NCI-H146 treated with DMSO at 0.1 percent for 48 hours (cell line): ENCODE results near the gene ZC3H12C.
"Not testable (repeated sequence)": the region's sequence is repeated elsewhere in the genome, so short reads cannot be mapped to it uniquely, and the experiment has no call there.

ENCODE experiments used
- DNase-seq: peaks from one replicate; lab custom pipeline; 2025; ENCODE audit not compliant: unreplicated experiment; lab: John Stamatoyannopoulos, UW

Gene ZC3H12C

DNA sequence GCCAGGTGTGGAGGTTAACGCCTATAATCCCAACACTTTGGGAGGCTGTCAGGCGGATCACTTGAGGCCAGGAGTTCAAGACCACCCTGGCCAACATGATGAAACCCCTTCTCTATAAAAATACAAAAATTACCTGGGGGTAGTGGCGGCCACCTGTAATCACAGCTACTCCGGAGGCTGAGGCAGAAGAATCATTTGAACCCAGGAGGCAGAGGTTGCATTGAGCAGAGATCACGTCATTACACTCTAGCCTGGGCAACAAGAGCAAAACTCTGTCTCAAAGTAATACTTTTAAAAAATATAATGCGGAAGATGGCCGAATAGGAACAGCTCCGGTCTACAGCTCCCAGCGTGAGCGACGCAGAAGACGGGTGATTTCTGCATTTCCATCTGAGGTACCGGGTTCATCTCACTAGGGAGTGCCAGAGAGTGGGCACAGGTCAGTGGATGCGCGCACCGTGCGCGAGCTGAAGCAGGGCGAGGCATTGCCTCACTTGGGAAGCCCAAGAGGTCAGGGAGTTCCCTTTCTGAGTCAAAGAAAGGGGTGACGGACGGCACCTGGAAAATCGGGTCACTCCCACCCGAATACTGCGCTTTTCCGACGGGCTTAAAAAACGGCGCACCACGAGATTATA is 115.6 kb downstream of the ZC3H12C start:
- not testable (repeated sequence) for DNase-seq

DNA sequence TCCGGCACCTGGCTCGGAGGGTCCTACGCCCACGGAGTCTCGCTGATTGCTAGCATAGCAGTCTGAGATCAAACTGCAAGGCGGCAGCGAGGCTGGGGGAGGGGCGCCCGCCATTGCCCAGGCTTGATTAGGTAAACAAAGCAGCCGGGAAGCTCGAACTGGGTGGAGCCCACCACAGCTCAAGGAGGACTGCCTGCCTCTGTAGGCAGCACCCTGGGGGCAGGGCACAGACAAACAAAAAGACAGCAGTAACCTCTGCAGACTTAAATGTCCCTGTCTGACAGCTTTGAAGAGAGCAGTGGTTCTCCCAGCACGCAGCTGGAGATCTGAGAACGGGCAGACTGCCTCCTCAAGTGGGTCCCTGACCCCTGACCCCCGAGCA is 116.1 kb downstream of the ZC3H12C start:
- DNase-seq, result not testable (repeated sequence)

GRCh38 chr11:110217223-110217877 is 124.2 kb downstream of the ZC3H12C start:
- DNase-seq, result no peak

DNA sequence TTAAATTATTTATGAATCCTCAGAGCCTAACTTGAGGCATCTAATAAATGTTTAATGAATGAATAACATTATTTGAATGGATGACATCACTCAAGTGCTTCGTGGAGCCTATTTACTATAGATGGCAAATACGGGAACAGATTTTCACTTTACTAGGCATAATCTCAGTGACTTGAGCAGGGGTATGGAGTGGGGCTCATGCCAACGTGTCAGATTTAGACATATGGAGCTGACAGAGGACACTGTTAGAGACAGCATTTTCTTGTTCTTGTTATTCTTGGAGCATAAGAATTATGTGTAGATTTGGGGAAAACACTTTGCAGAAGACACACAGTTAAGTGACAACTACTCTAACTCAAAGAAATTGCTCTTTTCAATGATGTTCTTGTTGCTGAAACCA is 124.7 kb downstream of the ZC3H12C start:
- DNase-seq, result no peak

DNA sequence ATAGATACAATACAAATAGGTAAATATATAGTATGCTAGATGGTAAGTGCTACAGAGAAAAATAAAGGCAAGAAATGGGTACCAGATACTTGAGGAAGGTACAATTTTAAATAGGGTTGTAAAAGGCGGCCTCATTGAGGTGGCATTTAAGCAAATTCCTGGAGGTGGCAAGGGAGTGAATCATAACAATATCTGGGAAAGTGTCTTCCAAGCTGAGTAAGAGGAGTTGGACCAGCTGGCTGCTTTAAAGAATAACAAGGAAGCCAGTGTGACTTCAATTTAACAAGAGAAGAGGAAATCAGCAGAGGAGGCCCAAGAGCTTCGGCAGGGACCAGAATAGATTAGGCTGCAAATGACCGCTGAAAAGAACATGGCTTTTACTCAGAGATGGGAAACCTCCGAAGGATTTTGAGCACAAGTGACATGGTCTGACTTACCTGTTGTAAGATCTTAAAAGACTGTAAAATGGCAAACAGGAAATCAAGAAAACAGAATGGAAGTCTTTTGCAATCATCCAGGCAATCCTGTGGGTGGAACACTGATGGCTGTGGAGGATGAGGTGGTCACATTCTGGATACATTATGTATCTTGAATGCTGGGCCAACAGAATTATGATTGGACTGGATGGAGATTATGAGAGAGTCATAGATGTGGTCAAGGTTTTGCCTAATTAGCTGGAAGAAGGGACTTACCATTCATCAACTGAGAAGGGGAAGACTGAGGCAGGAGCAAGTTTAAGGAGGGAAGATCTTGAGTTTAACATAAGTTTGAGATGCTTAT is 126.0 kb downstream of the ZC3H12C start:
- no peak for DNase-seq
